GM19468 (cell line): Measurements from ENCODE around the gene RHOBTB3.
"Not testable (repeated sequence)": the region's sequence is repeated elsewhere in the genome, so short reads cannot be mapped to it uniquely, and the experiment has no call there.

Experiments used
- ATAC-seq: cut with Tn5 transposase; IDR thresholded peaks from one replicate; pipeline ENCODE4 v1.9.1; 2021; ENCODE audit warnings: mild to moderate bottlenecking, moderate library complexity, moderate number of reproducible peaks; ENCODE audit not compliant: unreplicated experiment; ENCODE audit errors: extremely low read depth

RHOBTB3 gene

DNA sequence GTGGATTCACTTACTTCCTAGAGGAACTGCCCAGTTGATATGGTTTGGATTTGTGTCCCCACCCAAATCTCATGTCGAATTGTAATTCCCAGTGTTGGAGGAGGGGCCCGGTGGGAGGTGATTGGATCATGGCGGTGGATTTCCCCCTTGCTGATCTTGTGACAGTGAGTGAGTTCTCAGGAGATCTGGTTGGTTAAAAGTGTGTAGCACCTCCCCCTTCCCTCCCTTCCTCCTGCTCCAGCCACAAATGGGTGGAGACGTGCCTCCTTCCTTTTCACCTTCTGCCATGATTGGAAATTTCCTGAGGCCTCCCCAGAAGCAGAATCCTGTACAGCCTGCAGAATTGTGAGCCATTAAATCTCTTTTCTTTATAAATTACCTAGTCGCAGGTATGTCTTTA lies 17.9 kb upstream of the RHOBTB3 start:
- not testable (repeated sequence) for ATAC-seq

DNA sequence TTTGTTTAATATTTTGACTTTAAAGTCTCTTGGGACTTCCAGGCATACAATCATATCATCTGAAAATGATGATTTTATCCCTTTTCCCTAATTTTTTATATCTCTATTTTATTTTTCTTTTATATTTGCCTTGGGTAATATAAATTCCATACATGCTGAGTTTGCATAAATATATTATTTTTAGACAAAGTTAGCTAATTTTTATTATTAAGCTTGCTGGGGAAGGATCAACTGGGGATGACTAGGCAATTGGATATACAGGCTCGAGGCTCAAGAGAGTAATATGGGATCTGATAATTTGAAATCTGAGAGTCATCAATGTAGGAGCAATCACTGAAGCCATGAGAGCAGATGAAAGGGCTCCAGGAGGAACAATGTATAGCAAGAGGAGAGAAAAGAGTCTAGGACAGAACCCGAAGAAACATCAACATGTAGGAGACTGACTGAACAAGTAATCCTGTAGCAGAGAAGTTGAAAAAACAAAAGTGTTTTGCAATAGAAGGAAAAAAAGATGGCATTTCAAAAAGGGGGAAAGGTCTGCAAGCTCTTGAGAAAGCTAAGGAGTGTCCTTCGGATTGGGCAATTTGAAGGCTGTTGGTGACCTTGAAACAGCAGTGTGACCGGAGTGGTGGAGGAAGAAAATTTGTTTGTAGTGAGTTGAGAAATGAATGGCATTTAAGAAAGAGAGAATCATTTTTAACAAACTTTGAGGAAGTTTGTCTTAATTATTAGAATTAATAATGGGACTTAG lies 17.0 kb upstream of the RHOBTB3 start:
- ATAC-seq, result no peak

DNA sequence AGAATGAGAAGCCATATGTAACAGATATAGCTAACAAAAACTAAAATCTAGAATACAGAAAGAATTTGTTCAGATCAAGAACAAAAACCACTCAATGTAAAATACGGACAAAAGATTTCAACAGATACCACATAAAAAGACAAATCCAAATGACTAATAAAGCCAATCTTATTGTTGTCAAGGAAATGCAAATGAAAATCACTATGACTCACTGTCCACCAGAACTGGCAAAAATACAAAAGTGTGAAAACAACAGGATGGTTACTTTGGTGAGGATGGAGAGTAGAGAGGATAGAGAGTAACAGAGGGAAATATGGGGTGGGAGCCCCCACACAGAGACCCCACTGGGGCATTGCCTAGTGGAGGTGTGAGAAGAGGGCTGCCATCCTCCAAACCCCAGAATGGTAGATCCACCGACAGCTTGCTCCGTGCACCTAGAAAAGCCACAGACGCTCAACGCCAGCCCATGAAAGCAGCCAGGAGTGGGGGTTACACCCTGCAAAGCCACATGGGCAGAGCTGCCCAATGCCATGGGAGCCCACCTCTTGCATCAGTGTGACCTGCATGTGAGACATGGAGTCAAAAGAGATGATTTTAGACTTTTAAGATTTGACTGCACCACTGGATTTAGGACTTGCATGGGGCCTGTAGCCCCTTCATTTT lies 15.2 kb upstream of the RHOBTB3 start:
- ATAC-seq, result no peak

DNA sequence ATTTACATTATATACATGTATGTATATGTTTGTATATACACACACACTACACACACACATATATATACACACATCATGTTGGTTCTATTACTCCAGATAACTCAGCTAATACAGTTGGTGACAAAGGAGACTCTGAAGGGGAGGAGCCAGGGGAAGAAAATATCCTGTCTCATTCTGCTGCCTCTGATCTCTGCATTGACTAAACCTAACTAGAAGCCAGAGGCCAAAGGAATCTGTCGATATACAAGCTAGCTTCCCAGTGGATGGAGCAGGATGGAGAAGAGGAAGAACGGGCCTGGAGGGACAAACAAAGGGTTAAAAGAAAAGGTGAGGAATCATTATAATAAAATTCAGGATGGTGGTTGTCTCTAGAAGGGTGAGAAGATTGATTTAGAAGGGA lies 13.7 kb upstream of the RHOBTB3 start:
- no peak for ATAC-seq

DNA sequence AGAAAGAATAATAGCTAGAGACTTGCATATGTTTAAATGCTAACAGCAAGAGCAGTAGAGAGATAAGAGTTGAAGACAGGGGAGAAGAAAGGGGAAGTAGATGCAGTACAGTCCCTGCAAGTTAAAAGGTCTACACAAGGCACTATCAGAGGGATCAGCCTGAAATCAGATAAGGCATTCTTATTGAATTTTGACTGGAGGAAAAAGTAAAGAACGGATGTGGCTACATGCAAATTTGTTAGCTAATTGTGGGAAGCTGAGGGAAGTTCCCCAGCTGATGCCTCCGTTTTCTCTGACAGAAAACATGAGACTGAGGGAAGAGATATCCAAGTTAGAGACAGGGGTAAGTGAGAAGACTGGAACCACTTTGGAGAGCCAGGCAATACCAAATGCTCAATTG lies 12.9 kb upstream of the RHOBTB3 start:
- ATAC-seq, result peak; percentile 46

DNA sequence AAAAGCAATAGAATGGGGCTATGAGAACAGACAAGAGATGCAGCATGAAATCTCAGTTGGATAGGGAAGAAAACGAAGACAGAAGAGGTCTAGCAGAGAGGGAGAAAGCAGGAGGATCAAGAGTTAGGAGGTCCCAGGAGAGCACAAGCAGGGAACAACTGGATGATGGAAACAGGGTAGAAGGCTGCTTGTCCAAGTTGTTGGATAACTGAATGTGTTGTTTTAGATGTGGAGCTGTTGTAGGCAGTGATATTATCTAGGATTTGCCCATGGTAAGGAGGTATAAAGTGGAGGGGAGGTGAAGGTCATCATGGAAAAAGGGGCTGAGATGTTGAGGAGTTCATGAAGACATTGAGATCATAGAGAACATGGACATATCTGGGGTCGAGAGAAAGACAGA lies 12.4 kb upstream of the RHOBTB3 start:
- ATAC-seq, result no peak

DNA sequence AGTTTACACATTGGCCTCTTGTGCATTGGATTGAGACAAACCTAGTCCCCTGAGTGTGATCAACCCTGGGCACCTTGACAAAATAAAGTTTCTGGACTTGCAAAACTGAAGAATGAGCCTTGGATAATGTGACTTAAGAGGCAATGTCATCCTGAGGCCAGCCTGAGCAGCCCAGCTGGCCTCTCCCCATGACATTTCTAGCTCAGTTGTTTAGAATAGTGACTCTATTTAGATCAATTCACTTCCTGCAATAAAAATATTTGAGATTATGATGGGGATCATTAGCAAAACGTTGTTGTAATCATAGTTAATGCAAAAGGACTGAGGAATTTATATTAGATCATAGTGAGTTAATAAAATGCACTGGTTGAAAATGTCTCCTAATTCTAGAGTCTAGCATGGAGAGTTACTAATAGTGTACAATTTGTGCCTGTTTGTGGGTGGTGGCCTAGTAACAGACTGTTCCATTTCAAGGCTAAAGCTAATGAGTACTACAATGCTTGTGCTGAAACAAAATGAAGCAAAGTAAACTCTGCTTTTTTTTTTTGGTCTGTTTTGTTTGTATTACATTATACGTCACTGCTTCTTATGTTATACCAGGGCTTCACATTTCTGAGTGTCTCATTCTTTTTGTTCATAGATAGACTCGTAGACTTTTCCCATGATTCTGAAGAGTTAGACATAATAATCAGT lies 10.9 kb upstream of the RHOBTB3 start:
- no peak for ATAC-seq

DNA sequence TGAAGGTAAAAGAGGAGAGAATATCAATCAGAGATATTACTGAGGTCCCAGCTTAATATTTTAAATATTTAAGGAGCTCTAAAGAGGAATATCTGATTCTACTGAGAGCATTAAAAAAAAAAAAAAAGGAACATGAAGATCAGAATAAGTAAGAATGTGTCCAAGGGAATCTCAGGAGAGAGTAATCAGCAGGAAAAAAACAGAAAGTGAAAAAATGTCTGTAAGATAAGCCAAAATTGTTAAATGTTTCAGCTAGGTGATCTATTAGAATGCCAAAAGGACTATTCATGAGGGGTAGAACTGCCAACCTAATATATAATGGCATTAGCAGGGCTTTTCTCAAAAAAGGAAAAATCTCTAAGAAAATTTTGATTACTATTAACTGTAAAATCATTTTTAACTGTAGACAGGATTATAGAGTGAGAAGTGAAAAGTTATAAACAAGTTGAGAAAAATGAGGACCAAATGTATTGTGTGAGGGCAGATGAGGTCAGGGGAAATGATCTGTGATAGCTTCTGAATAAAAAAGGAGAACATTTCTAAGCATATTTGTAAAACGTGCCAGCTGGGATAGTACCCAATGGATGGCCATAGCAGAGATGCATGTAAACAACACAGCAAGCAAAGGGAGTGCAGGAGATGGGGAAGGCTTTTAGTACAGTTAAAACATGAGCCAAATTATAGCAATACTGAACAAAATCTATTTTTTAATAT lies 9.4 kb upstream of the RHOBTB3 start:
- ATAC-seq, result no peak

DNA sequence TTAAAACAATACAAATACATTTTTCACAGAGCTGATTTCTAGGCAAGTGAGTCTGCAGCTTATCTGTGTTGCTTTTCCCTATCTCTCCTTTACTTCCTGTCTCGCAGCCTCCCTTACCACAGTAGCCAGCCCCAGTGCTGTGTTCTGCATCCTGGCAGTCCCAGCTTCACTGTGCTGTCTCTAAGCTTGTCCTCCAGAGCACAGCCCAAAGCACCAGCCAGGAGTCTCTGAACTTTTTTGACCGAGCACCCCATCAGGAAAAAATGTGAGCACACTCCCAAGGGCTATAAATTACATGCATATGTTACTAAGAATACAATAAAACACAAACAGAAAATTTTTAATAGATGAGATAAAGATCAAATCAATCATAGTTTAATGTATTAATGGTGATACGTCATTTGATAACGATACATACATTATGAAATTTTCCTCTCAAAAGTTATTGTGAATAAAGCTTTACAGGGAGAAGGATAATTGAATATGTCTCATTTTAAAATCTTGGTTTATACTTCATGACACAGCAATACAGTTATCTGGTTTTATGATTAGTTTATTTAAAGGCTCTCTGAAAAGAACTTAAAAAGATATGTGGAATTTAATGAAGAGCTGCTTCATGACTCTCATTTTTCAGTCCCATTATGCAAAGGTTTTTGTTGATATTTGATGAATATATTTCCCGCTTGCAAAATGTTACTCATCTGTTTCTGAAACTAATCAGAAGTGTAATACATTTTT lies 7.3 kb upstream of the RHOBTB3 start:
- ATAC-seq, result no peak

DNA sequence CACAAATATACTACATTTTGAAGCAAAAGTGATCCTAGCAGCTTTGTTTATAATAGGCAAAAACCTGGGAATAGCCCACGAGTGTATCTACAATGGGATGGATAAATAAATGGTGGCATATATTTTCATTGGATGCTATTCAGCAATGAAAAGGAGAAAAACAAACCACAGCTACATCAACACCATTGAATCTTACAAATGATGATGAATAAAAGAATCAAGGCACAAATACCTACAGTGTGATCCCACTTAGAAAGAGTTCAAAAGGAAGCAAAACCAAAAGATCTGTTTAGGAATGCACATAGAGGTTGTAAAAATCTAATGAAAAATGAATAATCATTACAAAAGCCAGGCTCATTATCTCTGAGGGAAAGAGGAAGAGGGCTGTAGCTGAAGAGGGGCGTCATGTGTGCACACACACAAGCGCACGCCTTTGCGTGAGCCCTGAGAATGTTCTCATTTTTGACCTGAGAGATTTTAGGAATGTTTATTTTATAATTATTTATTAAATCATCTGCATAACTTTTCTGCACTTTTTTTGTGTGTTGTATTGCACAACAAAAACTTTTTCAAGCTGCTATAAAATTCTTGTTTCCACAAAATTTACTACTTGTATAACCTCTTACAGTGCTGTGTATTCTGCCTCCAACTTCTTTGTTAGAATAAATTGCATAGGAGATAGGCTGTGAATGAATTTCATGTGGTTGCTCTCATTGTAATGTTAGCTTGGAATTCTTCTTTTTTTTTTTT lies 5.9 kb upstream of the RHOBTB3 start:
- ATAC-seq, result no peak

DNA sequence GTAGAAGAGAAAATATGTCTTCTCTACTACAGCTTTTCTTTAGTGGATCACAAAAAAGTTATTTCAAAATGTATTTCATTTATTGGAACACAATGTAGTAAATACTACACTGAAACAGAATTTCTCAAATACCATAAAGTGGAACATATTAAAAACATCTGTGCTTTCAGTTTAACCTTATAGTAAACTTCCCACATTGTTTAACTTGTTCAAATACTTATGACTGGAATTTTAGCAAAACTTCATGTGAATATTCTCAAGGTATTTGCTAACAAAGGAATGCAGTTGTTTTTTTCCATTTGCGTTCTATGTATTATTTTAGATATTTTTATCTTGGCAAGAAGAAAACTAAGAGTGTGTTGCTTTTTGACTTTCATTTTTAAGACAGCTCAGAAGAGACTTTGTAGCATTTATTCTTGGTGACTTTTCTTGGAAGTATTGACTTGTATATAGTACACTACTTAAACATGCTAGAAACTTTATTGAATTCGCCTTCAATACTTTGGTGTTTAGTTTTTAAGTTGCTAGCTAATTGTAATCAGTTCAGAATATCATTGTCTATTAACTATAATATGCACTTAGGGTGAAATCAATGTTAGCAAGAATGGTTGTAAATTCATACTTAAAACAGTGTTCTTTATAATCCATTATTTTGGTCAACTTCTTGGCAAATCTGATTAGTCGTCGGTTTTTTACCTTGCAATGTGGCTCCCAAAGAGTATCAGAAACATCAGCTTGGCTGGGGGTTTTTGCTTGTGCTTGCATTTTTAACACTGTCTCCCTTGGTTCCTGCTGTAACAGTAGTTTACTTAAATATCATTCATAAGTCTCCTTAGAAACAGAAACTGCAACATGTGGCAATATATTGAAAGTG lies 5.0 kb upstream of the RHOBTB3 start:
- no peak for ATAC-seq

DNA sequence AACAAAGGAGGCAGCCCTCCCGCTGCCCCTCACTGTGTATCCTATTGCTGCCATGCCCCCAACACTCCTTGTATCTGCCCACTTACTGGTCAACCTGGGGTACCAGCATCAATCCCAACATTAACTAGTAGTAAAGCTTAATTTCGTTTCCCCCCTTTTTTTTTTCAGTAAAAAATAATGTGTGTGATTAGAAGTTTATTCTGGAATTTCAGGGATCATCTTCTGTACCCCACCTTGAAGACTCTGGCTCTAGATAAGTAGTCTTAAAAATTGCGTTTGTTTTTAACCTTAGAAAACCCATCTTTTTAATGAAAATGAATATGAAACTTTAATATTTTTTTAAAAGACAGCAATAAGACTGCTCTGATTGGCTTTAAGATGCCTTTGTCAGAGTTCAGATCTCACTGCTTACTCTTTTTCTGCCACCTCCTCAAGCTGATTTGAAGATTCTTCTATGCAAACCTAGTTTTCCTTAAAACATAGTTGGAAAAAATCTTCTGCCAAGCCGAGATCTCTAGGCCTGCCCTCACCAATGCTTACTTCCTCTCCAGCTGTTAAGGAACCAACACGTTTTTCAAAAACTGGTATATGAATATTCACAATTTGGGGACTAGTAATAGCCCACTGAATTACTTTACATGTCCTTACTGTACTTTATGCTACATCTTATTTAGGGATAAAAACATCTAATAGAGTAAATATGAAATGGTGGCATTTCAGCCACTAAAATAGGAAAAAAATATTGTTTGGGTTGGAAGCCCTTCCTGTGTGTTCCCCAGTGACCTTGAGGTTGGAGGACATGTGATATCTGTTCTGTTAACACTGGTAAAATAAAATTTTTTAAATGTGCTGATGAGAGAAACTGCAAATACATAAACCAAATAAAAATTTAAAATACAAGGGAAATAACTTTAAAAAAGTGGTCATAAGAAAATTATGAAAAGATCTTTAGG lies 4.0 kb upstream of the RHOBTB3 start:
- ATAC-seq, result no peak

DNA sequence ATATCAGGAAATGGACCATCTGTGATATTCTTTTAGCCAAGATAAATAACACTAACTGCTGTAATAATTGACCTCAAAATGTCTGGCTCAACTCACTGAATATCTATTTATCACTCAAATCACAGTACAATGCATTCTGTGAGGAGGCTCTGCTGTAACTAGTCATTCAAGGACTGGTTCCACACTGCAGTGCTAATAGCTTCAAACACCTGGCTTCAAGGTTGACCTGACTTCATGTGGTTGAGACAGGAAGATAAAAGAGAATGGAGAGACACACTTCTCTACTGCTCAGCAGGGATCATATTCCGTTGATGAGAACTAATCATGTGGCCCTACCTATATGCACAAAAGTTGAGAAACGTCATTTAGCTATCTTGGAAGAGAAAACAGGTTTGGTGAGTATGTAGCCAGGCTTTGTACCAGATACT lies 3.4 kb upstream of the RHOBTB3 start:
- no peak for ATAC-seq

DNA sequence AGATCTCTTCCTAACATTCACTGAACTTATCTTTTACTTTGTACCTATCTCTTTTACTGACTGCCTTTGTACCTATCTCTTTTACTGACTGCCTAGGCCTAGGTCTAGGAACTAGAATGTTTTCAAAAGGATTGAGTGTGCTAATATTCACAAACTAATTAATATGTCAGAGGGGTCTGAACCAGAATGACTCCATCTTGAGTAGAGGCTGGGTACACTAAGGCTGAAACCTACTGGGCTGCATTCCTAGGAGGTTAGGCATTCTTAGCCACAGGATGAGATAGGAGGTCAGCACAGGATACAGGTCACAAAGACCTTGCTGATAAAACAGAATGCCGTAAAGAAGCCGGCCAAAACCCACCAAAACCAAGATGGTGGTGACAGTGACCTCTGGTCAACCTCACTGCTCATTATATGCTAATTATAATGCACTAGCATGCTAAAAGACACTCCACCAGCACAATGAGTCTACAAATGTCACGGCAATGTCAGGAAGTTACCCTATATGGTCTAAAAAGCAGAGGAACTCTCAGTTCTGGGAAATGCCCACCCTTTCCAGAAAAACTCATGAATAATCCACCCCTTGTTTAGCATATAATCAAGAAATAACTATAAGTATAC lies 2.5 kb upstream of the RHOBTB3 start:
- ATAC-seq, result no peak

DNA sequence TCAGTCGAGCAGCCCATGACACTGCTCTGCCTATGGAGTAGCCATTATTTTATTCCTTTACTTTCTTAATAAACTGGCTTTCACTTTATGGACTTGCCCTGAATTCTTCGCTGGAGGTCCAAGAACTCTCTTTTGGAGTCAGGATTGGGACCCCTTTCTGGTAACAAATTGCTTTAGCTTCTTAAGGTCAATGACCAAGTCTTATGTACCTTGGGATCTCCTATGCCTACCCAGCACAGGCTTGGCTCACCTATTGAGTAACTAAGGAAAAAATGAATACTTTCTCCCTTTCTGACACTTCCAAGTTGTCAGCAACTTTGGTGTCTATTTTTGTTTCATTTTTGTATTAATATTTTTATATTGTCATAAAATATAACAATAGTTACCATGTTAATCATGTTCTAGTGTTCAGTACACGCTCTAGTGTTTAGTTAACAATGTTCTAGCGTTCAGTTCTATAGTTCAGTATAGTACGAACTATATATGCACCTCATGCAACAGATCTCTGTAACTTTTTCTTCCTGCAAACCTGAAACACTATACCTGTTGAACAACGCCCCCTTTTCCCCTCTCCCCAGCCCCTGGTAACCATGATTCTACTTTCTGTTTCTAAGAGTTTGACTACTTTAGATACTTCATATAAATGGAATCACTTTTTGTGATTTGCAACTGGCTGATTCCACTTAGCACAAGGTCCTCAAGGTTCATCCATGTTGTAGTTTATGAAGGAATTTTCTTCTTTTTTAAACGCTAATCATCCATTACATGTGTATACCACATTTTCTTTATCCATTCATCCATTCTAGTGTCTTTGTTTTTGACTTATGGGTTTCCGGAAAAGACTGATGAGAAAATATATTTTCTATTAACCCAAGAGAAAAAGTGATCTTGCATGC lies 1.8 kb upstream of the RHOBTB3 start:
- ATAC-seq, result no peak
